Activated CD4-positive, alpha-beta T cell treated with anti-CD3 and anti-CD28 coated beads, Interleukin-2, amount 50 U/mL, for 48 hours (primary cell): ENCODE results near the gene KRTAP5-6.
A peak's percentile ranks its signal among the peaks of the same experiment; 100 is the strongest.

Experiments used
- DNase-seq, 2 experiments: peaks; one replicate each; pipeline ENCODE4 v3.0.0-alpha.2; 2020

KRTAP5-6 gene

DNA sequence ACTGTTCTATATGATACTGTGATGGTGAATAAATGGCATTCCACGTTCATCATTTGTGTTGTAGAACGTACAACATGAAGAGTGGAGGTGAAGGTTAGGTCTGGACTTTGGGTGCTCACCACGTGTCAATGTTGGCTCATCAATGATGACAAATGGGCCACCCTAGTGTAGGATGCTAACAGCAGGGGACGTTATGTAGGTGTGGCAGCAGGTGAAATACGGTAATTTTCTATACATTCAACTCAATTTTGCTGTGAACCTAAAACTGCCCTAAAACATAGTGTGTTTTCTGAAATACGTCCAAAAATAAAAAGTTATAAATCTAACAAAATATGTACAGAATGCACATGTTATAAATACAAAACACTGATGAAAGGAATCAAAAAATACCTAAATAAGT, 6.2 kb downstream of the KRTAP5-6 start:
- DNase-seq = no peak

GRCh38 chr11:1705126-1706052, 8.4 kb downstream of the KRTAP5-6 start:
- no peak for DNase-seq

- DNase-seq = peak in 1 of 2 experiments; percentile 26
Measured at GRCh38 chr11:1706634-1707400, 9.8 kb downstream of the KRTAP5-6 start.

DNA sequence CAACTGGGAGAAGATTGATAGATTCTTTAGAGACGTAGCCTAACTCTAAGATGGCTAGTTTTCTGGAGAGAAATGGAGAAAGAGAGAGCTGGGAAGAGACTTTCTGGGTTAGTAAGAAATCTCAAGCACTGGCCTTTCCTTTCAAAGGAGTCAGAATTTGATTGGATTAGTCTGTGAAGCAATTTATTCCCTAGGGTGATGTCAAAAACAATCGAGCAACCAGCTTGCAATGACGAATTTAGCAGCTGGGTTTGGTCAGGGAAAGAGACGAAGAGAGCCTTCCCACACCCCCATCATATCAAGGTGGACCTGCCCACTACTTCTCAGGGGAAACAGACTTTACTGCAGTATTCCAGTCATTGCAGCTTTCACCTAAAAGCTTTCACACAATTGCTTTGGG, 10.8 kb downstream of the KRTAP5-6 start:
- DNase-seq = no peak

- no peak for DNase-seq
Measured at GRCh38 chr11:1708716-1709115, 11.7 kb downstream of the KRTAP5-6 start.

DNA sequence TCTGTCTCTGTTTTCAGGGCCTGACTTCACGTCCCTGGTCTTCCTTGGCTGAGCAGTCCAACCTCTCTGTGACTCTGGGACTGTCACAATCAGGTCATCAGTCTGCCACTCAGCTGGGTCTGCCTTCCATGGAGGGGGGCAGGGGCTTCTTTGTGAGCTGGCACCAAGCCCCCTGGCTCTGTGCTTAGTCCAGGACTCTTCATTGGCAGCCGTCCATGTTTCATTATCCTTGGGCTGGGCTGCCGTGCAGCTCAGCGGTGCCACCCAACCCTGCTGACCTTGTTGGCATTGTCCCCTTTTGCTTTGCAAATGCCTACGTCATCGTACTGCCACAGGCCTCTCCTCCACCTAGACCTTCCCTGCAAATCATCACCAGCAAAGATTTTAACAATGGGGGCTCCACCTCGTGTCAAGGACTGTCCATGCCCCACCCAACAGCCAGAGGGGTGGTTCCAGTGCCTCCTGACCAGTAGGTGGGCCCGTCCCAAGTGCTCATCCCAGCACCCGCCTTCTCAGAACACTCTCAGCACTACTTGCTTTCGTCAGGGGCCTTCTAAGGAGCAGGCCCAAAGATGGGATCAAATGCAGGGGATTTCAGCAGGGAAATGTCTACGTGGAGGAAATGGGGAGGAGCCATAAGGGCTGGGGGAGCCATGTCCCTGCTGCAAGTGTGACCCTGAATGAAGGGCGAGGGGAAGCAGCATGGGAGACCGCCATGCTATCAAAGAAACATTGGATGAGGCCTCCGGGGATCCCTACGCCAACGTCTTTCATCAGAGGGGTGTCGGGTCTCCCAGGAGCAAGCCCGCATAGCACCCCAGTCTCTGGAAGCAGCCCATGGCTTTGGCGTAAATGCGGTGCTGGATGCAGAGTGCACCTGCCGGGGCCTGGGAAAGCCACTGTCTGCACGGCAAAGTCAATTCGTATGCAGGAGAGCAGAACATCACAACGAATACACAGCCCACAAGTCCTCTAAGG, 18.2 kb downstream of the KRTAP5-6 start:
- no peak for DNase-seq

DNA sequence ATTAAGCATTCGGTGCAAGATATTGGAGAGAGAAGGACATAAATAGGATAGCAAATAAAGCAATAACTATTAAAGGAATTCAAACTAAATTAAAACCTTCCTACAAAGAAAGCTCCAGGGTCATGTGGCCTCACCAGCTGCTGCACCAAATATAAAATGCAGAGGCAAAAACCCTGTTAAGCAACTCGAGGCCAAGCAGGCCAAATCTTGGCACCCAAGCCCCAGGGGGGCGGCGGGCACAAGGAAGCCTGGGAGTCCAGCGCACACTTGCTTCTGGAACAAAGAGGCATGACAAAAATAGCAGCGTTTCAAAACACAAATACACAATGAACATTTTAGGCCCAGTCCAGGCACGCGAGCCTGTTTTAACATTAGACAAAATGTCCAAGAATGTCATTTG, 20.8 kb downstream of the KRTAP5-6 start:
- DNase-seq = no peak

GRCh38 chr11:1718326-1718725, 21.3 kb downstream of the KRTAP5-6 start:
- no peak for DNase-seq

DNA sequence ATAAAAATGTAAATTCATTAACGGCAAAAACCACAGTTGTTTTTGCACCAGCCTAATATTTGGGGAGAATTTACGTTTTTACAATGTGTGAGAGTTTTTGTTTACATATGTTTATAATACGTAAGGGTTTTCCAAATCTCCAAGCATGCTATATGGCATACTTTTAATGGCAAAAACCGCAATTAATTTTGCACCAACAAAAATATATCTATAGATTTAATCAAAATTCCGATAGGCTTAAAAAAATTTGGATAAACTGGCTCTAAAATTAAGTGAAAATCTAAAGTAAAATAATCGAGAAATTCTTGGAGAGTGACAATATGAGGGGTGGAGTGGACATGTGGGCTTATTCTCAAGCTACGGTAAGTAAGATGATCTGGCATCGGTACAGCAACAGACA, 22.8 kb downstream of the KRTAP5-6 start:
- DNase-seq = no peak

GRCh38 chr11:1727096-1727690, 30.2 kb downstream of the KRTAP5-6 start:
- no peak for DNase-seq

DNA sequence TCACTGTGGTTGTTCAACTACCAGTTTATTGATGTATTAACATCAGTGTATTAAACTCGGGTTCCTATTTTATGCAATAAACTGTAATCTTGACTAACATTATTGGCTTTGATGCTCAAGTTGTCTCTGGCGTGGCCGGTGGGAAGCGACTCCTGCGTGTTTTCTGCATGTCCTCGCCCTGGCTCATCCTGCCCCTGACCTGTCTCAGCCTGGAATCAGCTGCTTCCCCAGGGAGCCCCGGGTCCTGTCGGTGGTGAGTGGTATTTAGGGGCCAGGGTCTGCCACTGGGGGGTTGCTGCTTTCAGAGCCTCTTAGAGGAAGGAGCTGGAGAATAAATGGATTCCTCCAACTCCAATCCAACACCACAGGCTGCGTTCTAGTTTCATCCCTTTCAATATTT, 30.9 kb downstream of the KRTAP5-6 start:
- DNase-seq = no peak

GRCh38 chr11:1728301-1728700, 31.3 kb downstream of the KRTAP5-6 start:
- no peak for DNase-seq

GRCh38 chr11:1728931-1729691, 32.1 kb downstream of the KRTAP5-6 start:
- no peak for DNase-seq

GRCh38 chr11:1729692-1730011, 32.7 kb downstream of the KRTAP5-6 start:
- DNase-seq = no peak

DNA sequence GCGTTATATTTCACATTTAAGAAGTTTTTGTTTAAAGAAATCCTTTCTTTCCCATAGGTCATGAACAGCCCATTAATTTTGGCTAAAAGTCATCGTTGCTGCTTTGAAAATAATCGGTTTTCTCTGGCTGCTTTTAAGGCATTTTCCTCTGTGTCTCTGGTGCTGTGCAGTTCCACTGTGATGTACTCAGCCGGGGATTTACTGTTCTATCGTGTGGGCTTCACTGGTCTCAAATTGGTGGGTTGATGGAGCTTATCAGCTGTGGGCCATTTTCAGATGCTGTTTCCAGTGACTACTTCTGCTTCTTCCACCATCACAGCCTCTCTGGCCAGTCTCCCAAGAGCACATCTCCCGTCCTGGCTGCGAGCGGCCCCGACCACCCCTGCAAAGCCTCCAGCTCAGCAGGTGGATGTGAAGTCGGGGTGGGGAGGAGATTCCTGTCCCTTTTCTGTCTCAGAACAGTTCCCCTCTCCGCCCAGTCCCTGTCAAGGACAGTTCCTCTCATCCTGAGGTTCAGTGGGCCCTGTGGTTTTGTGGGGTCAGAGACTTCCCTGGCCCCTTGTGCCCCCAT, 33.1 kb downstream of the KRTAP5-6 start:
- no peak for DNase-seq

DNA sequence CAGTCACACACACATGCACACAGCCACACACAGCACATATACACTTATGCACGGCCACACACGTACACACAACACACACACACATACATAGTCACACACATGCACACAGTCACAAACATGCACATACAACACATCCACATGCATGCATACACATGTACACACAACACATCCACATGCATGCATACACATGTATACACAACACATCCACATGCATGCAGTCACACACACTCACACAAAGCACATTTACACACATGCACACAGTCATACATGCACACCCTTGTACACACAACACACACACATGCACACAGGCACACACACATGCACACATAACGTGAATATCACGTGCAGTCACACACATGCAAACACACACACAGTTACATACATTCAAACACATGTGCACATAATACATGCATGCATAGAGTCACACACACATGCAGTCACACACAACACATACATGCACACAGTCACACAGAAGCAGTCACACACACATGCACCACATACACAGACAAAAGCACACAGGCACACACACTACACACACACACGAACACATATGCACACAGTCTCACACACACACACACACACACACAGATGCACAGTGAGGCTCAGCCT, 34.6 kb downstream of the KRTAP5-6 start:
- DNase-seq = no peak

DNA sequence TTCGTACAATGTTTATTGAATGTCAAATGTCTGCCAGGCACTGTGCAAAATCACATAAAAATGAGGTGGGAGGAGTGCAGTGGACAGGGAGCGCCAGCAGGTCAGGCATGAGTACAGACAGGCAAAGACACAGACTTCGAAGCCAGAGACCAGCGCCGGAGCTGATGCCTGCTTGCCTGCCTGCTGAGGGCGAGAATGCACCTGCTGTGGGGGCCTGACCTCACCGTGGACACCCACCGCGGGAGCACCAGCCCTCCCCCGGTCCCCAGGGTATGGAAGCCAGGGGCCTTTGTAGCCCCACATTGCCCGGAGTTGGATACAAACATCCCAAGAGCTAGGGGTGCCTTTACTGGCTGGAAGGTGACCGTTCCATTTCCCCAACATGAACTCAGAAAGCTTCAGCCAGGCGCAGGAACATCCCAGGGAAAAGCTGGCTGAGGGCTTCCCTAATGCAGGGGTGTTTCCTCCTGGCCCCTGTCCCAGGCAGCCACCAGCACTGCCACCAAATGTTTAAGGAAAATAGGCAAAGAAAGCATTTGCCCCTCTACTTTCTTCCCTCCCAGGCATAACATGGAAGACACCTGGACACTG, 35.5 kb downstream of the KRTAP5-6 start:
- DNase-seq = no peak

DNA sequence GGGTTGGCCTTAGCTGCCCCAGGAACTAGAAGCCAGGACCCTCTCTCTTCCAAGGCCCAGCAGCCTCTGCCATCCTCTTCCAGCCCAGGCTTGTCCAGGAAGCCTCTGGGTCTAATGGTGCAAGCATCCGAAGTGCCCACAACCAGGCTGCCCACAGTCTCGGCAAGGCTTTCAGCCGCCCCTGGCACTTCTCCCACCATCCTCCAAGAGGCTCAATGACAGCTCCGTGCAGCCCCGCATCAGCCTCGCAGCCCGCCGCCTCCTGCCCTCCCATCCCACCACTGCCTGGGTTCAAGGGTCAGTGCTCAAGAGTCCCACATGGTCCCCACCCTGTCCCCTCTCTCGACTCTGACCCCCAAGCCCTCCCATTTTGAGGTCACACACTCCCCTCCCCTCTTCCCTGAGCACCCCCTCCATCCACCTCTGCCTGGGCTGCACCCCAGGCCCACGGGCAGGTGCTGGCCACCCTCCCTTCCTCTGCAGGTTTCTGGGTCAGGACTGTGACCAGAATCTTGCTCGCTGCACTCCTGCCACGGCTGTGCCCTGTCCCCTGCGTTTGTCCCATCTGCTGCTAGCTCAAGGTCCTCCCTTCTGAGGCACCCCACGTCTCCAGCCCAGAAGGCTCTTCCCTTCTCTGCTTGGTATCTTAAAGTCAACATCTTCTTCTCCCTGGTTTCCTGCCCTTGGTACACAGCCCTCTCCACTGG, 36.2 kb downstream of the KRTAP5-6 start:
- DNase-seq = no peak

DNA sequence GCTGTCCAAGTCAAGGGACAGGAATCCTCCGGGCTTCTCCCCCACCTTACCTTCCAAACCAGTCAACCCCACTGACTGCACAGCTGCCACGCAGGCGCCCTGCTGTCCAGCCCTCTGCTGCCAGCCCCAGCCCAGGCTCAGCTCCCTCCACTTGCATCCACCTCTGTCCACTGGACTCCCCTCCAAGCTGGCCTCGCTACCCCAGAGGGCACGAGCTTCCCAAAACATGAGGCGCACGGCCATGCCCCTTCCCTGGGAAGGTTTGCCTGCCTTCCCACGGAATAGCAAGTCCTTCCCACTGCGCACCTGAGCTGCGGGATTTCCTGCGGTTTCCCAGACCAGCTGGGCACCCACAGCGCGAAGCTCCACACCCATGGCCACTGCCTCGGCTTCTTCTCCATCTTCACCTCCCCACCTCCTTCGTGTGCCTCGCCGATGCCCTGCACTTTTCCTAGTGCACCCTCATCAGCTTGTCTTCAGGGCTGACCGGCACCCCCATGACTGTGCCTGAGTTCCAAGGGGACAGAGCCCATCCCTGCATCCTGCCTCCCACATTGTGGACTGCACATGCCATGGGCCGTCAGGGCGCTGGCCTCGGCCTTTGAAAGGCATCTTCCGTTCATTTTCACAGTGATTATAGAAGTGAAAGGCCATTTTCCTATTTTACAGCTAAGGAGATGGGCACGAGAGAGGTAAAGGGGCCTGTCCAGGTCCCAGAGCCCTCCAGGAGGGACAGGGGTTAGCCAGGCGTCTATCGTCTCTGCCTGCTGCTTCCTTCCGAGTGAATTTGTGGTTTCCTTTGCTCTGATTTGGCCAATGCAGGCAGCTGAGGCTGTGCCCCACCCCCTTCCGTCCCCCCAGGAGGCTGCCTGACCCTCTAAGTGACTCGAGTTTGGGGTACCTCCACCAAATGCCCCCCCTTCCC, 37.0 kb downstream of the KRTAP5-6 start:
- DNase-seq = no peak
